ENCODE results near the gene PC. TPM values are rescaled to one million over a fixed set of nuclear protein-coding genes. Genes with fewer than 3 reads are reported as not detected.

PC gene
- total and polyA plus RNA-seq, 9 of the 15 experiments (the other 6 are each of a cell fraction or from before 2014, with no cell fraction given): 0.94 to 38.0 (median 8.7) TPM

DNA sequence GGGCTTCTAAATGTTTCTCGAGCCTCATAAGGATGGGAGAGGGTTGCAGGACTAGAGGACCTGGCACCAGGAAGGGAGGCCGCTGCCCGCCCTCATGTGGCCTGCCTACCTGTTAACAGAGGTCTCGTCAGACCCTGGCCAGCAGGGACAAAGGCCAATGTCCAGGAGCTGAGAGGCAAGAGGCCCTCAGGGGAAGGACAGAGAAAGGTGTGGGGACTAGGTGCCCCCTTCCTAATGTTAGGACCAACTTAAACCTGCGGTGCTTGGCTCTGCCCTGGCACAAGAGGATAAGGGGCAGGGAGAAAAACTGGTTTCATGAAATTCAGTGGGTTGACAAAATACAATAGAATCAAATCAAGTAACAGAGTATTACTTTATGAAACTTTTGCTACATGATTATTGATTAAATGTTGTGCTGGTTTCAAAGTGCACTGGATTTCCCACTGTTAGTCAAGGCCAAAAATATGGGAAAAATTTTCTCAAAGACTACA lies 44.8 kb upstream of the PC start (continued):
- TF ChIP-seq CHAMP1 (IDR thresholded peaks at IDR 0.05) (no peak), MEF2D (tag; conservative IDR thresholded peaks at IDR 0.05; ENCODE audit: low read depth) (no peak), FOXJ2 (tag; IDR thresholded peaks at IDR 0.05) (no peak), SNIP1 (IDR thresholded peaks at IDR 0.05; ENCODE audit: low read depth) (no peak), PML (IDR thresholded peaks at IDR 0.05; ENCODE audit: low read length) (no peak)

- BruUV-seq (replicated peaks): no TSS peak
- H3K79me2 ChIP-seq (ENCODE audit: control insufficient read depth, insufficient read depth, low read length): no peaks in the 10 kb centered on the region
- no peak overlapping the region for H3K4me2 ChIP-seq (ENCODE audit: insufficient read depth, low read length)
- no peak for DNase-seq (ENCODE audit: extremely low read depth in 1 of 4, low spot score in 3 of 4)
- no peaks in the 10 kb centered on the region for H3K36me3 ChIP-seq (ENCODE audit: control insufficient read depth, insufficient read depth, low read length)
- ChIA-PET POLR2A (interaction anchor here (0.7 to 1.7 kb wide), 3 partner anchors 9 to 454 kb away, joined by 3 to 5 read pairs (median 4); no protein-coding TSS in a partner anchor), CTCF (ENCODE audit: low intra/inter-chr PET ratio) (no interaction called here)
- no peaks in the 10 kb centered on the region for H3K9me1 ChIP-seq (ENCODE audit: control insufficient read depth, insufficient read depth, low read length)
- intact Hi-C loops (cut with micrococcal nuclease) (no loop called here), in situ Hi-C loops (cut with MboI) (no loop called here)
- no peak overlapping the region for H2AFZ ChIP-seq (ENCODE audit: low read depth, low read length)
- peaks cover 5% of the 10 kb centered on the region; the same call in 1 of the 2 replicates for H3K9me3 ChIP-seq (replicated peaks; ENCODE audit: control insufficient read depth, insufficient read depth, low read depth, low read length)
- no peak for FAIRE-seq
- H3K4me3 ChIP-seq: no peak overlapping the region
- peaks cover 8 to 14% of the 10 kb centered on the region in 2 experiments; a peak in 3 of 5 replicates for H3K4me1 ChIP-seq (replicated peaks in 1 of 2; ENCODE audit: control insufficient read depth in 2 of 2, insufficient read depth in 2 of 2, low read length in 2 of 2)
- 32% methylated on average over 7 of the region's 8 CpGs for WGBS (ENCODE audit: insufficient coverage, low coverage, missing lambda C conversion rate)
- no peak overlapping the region for H3K27ac ChIP-seq (ENCODE audit: extremely low read depth, low read depth, low read length)
- no peak overlapping the region for H3K9ac ChIP-seq (ENCODE audit: insufficient read depth in 1 of 2, low read depth in 2 of 2, low read length in 2 of 2)
- no peak for TF ChIP-seq PTBP1 (IDR thresholded peaks at IDR 0.05; ENCODE audit: low read depth, low read length)
- no peak for TF ChIP-seq SNIP1 (IDR thresholded peaks at IDR 0.05; ENCODE audit: low read depth)
- no peak for TF ChIP-seq POLR2AphosphoS5 (IDR thresholded peaks at IDR 0.05; ENCODE audit: control insufficient read depth, insufficient read depth, low read depth, low read length)
- TF ChIP-seq HDGF (IDR thresholded peaks at IDR 0.05): no peak
- no peak for TF ChIP-seq PHF20 (IDR thresholded peaks at IDR 0.05; ENCODE audit: partially characterized antibody)
- no peak for TF ChIP-seq ZNF197 (CRISPR knock-in tag; IDR thresholded peaks at IDR 0.05; ENCODE audit: low read depth)
- TF ChIP-seq GATAD2B (IDR thresholded peaks at IDR 0.05; ENCODE audit: borderline replicate concordance): no peak
- no peak for TF ChIP-seq RBM15 (IDR thresholded peaks at IDR 0.05; ENCODE audit: insufficient read depth, low read length)
- TF ChIP-seq CEBPB (tag; IDR thresholded peaks at IDR 0.05): no peak
- TF ChIP-seq MAFF (IDR thresholded peaks at IDR 0.05; ENCODE audit: low read length): no peak
- TF ChIP-seq MCM7 (IDR thresholded peaks at IDR 0.05): no peak
- TF ChIP-seq PRPF4 (IDR thresholded peaks at IDR 0.05; ENCODE audit: insufficient read depth, low read depth, low read length, poor library complexity, severe bottlenecking): no peak
- no peak for TF ChIP-seq KAT8 (IDR thresholded peaks at IDR 0.05; ENCODE audit: low read depth)
- no peak for TF ChIP-seq ZNF224 (CRISPR knock-in tag; IDR thresholded peaks at IDR 0.05)
- no peak for TF ChIP-seq RBFOX2 (IDR thresholded peaks at IDR 0.05; ENCODE audit: low read depth, low read length)
- H3K27me3 ChIP-seq (ENCODE audit: control insufficient read depth in 2 of 2, insufficient read depth in 2 of 2, low read length in 2 of 2): no peaks in the 10 kb centered on the region
- no peaks in the 10 kb centered on the region for H4K20me1 ChIP-seq (replicated peaks; ENCODE audit: control insufficient read depth, insufficient read depth, low read length)
- no peak for ATAC-seq
These were observed 44.2 kb upstream of the PC start for GRCh38 chr11:67002297-67002913.
